ENCODE data around the gene KRTAP10-7.
"Not testable (repeated sequence)": the region's sequence is repeated elsewhere in the genome, so short reads cannot be mapped to it uniquely, and the experiment has no call there.

KRTAP10-7 gene

GRCh38 chr21:44637018-44637850 lies 36.8 kb downstream of the KRTAP10-7 start, which contains the start of gene KRTAP10-10:
TSS of gene KRTAP10-10 (plus strand) at chr21:44637356. CDS start at chr21:44637418, 62 bp downstream.
- DNase-seq = no peak

DNA sequence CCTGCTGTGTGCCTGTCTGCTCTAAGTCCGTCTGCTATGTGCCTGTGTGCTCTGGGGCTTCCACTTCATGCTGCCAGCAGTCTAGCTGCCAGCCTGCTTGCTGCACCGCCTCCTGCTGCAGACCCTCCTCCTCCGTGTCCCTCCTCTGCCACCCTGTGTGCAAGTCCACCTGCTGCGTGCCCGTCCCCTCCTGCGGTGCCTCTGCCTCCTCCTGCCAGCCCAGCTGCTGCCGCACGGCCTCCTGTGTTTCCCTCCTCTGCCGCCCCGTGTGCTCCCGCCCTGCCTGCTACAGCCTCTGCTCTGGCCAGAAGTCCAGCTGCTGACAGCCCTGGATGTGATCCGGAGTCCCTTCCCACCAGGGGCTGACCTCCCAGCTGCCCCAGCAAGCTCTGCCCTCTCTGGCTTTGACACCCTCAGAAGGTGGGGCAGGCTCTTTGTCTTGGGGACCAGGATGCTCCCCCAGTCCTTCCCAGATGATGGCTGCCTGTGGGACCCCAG lies 37.5 kb downstream of the KRTAP10-7 start:
- DNase-seq = not testable (repeated sequence)

- DNase-seq = not testable (repeated sequence)
These were observed 38.3 kb downstream of the KRTAP10-7 start for GRCh38 chr21:44638506-44639330.

DNA sequence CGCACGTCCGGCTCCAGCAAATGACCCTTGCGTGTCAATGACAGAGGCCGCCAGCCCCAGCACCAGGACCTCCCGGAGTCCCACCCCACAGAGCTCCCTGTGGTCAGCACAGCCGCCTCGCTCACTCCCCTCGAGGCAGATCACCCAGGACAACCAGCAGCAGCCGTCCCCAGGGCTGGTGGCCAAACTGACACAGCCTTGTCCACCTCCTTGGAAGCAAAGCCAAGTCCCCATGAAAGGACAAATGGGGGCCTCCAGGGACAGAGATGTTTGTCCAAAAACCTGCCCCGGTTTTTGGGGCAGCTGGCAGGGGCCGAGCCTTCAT lies 38.9 kb downstream of the KRTAP10-7 start:
- DNase-seq = no peak

DNA sequence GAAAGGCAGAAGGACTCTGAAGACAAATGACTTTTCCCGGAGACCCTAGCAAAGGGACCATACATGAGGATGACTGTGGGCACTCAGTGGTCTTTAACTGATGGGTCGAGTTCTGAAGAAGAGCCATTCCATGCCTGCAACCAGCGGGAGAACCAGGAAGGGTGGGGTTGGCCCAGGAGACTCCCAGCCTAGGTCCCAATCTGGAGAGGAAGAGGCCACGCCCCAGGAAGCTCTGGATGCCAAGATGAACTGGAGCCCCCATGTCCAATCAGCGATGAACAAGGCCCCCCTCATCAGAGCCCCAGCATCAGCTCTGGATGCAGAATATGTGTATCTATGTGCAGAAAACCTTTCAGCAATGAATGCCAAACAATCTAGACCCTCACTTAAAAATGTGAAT lies 40.4 kb downstream of the KRTAP10-7 start:
- DNase-seq = no peak

GRCh38 chr21:44643741-44644310 lies 43.4 kb downstream of the KRTAP10-7 start:
- DNase-seq = no peak

- no peak for DNase-seq
These were observed 44.5 kb downstream of the KRTAP10-7 start for GRCh38 chr21:44644878-44645277.

- not testable (repeated sequence) for DNase-seq
These were observed 46.2 kb downstream of the KRTAP10-7 start, which contains the start of gene KRTAP10-11 for GRCh38 chr21:44646366-44647221. TSS of gene KRTAP10-11 (plus strand) at chr21:44646414. CDS start at chr21:44646459, 45 bp downstream.

- no peak for DNase-seq
These were observed 46.8 kb downstream of the KRTAP10-7 start for GRCh38 chr21:44647222-44647552.

- no peak for DNase-seq
These were observed 48.3 kb downstream of the KRTAP10-7 start for GRCh38 chr21:44648557-44649311.

DNA sequence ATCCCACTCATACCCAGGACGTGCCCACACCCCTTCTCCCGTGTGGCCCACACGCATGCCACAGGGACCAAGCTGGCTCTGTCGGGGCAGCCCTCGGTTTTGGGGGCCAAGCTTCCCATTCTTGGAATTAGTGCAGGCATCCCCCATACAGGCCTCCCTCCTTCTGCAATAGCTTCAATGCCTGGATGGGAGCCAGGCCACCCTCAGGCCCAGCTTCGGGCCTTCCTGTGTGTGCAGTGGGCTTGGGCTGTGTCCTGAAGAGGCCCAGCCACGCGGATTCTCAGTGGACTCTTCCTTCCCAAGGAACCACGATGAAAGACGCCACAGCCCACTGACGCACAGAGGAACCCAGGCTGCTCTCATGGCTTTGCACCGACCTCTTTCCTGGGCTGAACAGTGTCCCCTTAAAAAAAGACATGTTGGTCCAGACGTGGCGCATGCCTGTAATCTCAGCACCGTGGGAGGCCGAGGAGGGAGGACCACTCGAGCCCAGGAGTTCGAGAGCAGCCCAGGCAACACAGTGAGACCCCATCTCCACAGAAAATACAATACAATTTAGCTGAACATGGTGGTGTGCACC lies 49.2 kb downstream of the KRTAP10-7 start:
- DNase-seq = no peak

- no peak for DNase-seq
These were observed 50.0 kb downstream of the KRTAP10-7 start for GRCh38 chr21:44650265-44650972.

DNA sequence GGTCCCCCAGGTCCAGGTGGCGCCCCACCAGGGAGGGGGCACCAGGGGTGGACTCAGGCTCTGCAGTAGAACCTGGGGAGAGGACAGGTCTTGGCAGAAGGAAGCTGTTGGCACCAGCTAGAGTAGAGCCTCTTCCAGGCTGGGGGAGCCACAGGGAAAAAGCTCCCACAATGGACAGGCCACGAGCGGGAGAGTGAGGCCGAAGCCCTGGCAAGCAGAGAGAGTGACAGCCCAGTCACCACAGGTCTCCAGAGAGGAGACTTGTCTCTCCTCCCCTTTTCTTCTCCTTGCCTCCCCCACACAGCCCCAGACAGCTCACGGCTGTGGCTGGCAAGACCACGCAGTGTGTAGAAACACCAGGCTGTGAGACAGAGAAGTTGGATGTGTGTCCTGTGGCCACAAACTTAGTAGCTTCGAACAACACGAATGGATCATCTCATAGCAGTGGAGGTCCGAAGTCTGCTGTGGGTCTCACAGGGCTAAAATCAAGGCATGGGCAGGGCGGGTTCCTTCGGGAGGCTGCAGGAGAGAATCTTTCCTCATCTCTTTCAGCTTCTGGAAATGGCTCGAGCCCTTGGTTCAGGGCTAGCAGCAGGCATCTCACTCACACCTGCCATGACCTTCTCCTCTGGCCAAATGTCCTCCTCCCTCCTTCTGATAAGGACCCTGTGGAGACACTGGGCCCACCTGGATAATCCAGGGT lies 50.7 kb downstream of the KRTAP10-7 start:
- no peak for DNase-seq
